Neutrophil (primary cell): ENCODE data around the gene TNFRSF25.

ENCODE experiments used
- H3K27ac ChIP-seq: fragments of 200-600 bp; sonication (generic); 2 replicates; pipeline ENCODE4 v1.5.1; 2016; ENCODE audit warnings: mild to moderate bottlenecking, moderate library complexity
- H3K27me3 ChIP-seq: fragments of 200-600 bp; sonication (generic); 2 replicates; pipeline ENCODE4 v1.6.0; 2016; ENCODE audit warnings: mild to moderate bottlenecking
- H3K36me3 ChIP-seq: fragments of 200-600 bp; sonication (generic); 2 replicates; pipeline ENCODE4 v1.5.1; 2017
- H3K4me1 ChIP-seq, 2 experiments: fragments of 200-600 bp in 1 of 2; sonication (generic) in 1 of 2; 1 replicate in 1 of 2; 2 replicates in 1 of 2; pipeline versions ENCODE4 v1.5.1 to v1.6.1; 2013 to 2016; ENCODE audit warnings: low read depth in 1 of 2, low read length in 1 of 2, mild to moderate bottlenecking in 1 of 2, moderate library complexity in 1 of 2; ENCODE audit not compliant: control insufficient read depth in 1 of 2, insufficient read depth in 1 of 2
- H3K4me3 ChIP-seq, 2 experiments: fragments of 200-600 bp in 1 of 2; sonication (generic) in 1 of 2; 1 replicate in 1 of 2; 2 replicates in 1 of 2; pipeline ENCODE4 v1.5.1; 2013 to 2016; ENCODE audit warnings: low read depth in 1 of 2, low read length in 1 of 2, mild to moderate bottlenecking in 1 of 2, moderate library complexity in 1 of 2
- H3K9me3 ChIP-seq: fragments of 200-600 bp; sonication (generic); 2 replicates; pipeline ENCODE4 v1.5.1; 2016
- CTCF ChIP-seq: fragments of 200-600 bp; sonication (generic); IDR thresholded peaks from 2 replicates; pipeline ENCODE4 v1.5.1; 2016; ENCODE audit warnings: antibody characterized with exemption

Gene TNFRSF25

GRCh38 chr1:6485168-6486101 is 19.5 kb upstream of the TNFRSF25 start:
- Histone ChIP-seq H3K27me3 (peaks cover 96% of the 10 kb centered on the region), H3K4me3 (no peak overlapping the region), H3K36me3 (no peaks in the 10 kb centered on the region), H3K4me1 (peaks cover 0 to 6% of the 10 kb centered on the region in 2 experiments), H3K27ac (no peak overlapping the region), H3K9me3 (no peaks in the 10 kb centered on the region)
- no peak for TF ChIP-seq CTCF

DNA sequence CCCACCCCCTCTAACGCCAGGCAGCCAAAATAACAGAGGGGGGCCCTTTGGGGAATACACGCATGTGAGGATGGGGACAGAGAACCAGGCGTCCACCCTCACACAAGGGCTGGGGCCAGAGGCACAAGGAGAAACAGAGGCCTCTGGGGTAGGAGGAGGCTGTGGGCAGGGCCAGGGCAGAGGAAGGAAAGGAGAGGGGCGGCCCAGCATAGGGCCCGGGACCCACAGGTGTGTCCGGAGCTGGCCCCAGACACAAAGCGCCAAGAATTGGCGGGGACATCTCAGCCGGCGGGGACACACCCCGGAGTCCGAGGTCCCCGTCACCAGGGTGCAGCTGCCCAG is 18.8 kb upstream of the TNFRSF25 start:
- Histone ChIP-seq H3K36me3 (no peaks in the 10 kb centered on the region), H3K9me3 (no peaks in the 10 kb centered on the region), H3K27me3 (peaks cover 95% of the 10 kb centered on the region), H3K4me1 (no peaks in the 10 kb centered on the region), H3K4me3 (no peak overlapping the region), H3K27ac (no peak overlapping the region)
- no peak for TF ChIP-seq CTCF

GRCh38 chr1:6483761-6484117 is 17.8 kb upstream of the TNFRSF25 start:
- no peaks in the 10 kb centered on the region for H3K4me1 ChIP-seq
- peaks cover 87% of the 10 kb centered on the region for H3K27me3 ChIP-seq
- no peak overlapping the region for H3K27ac ChIP-seq
- H3K9me3 ChIP-seq: no peaks in the 10 kb centered on the region
- no peak overlapping the region for H3K4me3 ChIP-seq
- no peaks in the 10 kb centered on the region for H3K36me3 ChIP-seq
- TF ChIP-seq CTCF: no peak

DNA sequence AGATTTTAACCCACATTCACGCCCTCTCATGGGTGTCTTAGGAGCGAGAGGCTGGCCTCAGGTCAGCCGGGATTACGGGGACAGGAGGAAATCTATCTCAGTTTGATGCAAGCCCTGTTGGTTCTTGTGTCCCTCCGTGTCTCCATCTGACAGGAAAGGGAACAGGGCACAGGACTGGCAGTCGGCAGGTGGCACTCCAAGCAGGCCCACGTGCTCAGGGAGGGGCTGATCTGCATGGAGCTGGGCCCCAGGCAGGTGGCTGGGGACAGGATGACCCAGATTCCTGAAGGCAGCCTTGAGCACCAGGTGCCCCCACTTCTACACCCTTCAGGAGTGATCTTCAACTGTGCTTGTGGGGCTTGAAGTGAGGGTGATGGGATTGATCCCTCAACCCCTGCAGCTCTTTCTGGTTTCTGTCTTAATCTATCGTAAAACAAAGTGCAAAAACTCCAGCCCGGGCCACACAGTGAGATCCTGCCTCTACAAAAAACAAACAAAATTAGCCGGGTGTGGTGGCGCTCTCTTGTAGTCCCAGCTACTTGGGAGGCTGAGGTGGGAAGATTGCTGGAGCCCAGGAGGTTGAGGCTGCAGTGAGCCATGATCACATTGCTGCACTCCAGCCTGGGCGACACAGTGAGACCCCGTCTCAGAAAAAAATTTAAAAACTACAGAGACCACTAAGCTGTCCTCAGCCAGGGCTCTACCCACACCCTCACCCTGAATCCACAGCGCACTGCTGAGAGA is 17.2 kb upstream of the TNFRSF25 start:
- no peak overlapping the region for H3K4me3 ChIP-seq
- H3K9me3 ChIP-seq: no peaks in the 10 kb centered on the region
- no peaks in the 10 kb centered on the region for H3K4me1 ChIP-seq
- peaks cover 82% of the 10 kb centered on the region for H3K27me3 ChIP-seq
- no peaks in the 10 kb centered on the region for H3K36me3 ChIP-seq
- TF ChIP-seq CTCF: no peak
- no peak overlapping the region for H3K27ac ChIP-seq

GRCh38 chr1:6481820-6482219 is 15.8 kb upstream of the TNFRSF25 start:
- Histone ChIP-seq H3K36me3 (no peaks in the 10 kb centered on the region), H3K27ac (no peak overlapping the region), H3K9me3 (no peaks in the 10 kb centered on the region), H3K4me3 (no peak overlapping the region), H3K27me3 (peaks cover 68% of the 10 kb centered on the region), H3K4me1 (no peaks in the 10 kb centered on the region)
- TF ChIP-seq CTCF: no peak
